ENCODE results near the gene IL2RA.

DNA sequence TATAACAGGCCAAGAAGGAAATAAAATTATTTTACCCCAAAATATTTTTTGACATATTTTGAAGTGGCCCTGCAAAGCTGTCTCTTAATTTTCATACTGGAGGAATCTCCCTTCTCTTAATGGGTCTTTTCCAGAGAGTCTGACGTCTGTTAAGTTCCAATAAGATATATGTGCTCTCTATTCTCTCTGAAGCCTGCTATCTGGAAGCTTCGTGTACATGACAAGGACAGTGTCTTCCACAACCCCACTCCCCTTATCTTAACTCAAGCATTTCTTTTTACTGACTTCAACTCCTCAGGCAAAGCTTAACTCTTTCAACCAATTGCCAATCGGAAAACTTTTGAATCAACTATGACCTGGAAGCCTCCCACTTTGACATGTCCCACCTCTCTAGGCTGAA lies 55.6 kb downstream of the IL2RA start:
- TF ChIP-seq, protein P1, sequence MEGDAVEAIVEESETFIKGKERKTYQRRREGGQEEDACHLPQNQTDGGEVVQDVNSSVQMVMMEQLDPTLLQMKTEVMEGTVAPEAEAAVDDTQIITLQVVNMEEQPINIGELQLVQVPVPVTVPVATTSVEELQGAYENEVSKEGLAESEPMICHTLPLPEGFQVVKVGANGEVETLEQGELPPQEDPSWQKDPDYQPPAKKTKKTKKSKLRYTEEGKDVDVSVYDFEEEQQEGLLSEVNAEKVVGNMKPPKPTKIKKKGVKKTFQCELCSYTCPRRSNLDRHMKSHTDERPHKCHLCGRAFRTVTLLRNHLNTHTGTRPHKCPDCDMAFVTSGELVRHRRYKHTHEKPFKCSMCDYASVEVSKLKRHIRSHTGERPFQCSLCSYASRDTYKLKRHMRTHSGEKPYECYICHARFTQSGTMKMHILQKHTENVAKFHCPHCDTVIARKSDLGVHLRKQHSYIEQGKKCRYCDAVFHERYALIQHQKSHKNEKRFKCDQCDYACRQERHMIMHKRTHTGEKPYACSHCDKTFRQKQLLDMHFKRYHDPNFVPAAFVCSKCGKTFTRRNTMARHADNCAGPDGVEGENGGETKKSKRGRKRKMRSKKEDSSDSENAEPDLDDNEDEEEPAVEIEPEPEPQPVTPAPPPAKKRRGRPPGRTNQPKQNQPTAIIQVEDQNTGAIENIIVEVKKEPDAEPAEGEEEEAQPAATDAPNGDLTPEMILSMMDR (IDR thresholded peaks at IDR 0.05): no peak
- TF ChIP-seq EP300 (IDR thresholded peaks at IDR 0.05): no peak

Measured in upper lobe of left lung (tissue), 4 donors.